ENCODE results near the gene SERPINE2.

GRCh38 chr2:223997938-223998337 is 41.1 kb downstream of the SERPINE2 start:
- TF ChIP-seq CTCF (IDR thresholded peaks at IDR 0.05 in 2 of 3, conservative IDR thresholded peaks at IDR 0.05 in 1 of 3; ENCODE audit: borderline replicate concordance in 1 of 3, insufficient read depth in 1 of 3, low read depth in 2 of 3, low read length in 2 of 3) (no peak), ATF3 (IDR thresholded peaks at IDR 0.05) (no peak), SIN3A (IDR thresholded peaks at IDR 0.05; ENCODE audit: low read depth) (no peak), ZNF274 (IDR thresholded peaks at IDR 0.05; ENCODE audit: low read depth, low read length) (no peak)

Measured in HCT116 (cell line).